Renal pelvis (tissue), 12 donors: ENCODE data around the gene RBM19. TPM values are rescaled to one million over a fixed set of nuclear protein-coding genes. Genes with fewer than 3 reads are reported as not detected.
"Not testable (repeated sequence)": the region's sequence is repeated elsewhere in the genome, so short reads cannot be mapped to it uniquely, and the experiment has no call there.

ENCODE experiments used
- DNase-seq: peaks from one replicate; pipeline ENCODE4 v3.0.0-alpha.2; 2013
- long read RNA-seq, 16 experiments: transcript quantifications; one replicate each; lab custom pipeline, GENCODE V29; 2026
- polyA plus RNA-seq, 3 donors: library from polyadenylated mRNA; unstranded; fragments of 120-200 nt; gene quantifications; one replicate each; pipeline ENCODE4 v1.2.1, GENCODE V29; 2013; ENCODE audit not compliant: insufficient read length in 3 of 3

Gene RBM19, protein sequence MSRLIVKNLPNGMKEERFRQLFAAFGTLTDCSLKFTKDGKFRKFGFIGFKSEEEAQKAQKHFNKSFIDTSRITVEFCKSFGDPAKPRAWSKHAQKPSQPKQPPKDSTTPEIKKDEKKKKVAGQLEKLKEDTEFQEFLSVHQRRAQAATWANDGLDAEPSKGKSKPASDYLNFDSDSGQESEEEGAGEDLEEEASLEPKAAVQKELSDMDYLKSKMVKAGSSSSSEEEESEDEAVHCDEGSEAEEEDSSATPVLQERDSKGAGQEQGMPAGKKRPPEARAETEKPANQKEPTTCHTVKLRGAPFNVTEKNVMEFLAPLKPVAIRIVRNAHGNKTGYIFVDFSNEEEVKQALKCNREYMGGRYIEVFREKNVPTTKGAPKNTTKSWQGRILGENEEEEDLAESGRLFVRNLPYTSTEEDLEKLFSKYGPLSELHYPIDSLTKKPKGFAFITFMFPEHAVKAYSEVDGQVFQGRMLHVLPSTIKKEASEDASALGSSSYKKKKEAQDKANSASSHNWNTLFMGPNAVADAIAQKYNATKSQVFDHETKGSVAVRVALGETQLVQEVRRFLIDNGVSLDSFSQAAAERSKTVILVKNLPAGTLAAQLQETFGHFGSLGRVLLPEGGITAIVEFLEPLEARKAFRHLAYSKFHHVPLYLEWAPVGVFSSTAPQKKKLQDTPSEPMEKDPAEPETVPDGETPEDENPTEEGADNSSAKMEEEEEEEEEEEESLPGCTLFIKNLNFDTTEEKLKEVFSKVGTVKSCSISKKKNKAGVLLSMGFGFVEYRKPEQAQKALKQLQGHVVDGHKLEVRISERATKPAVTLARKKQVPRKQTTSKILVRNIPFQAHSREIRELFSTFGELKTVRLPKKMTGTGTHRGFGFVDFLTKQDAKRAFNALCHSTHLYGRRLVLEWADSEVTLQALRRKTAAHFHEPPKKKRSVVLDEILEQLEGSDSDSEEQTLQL
- 10 to 100 TPM; 27.8 to 46.9 (median 40.8) TPM for polyA plus RNA-seq
- long read RNA-seq, donor 1, partial matches to known transcripts = 6 of 6 reads
- long read RNA-seq, donor 1, other reads (novel, unspliced or antisense) = 0 of 6 reads
- long read RNA-seq, donor 2, partial matches to known transcripts = 0 of 1 reads
- long read RNA-seq, donor 2, other reads (novel, unspliced or antisense) = 0 of 1 reads
- long read RNA-seq, donor 3, full-length matches to known transcripts = 1 of 1 reads
- long read RNA-seq, donor 3, partial matches to known transcripts = 0 of 1 reads
- long read RNA-seq, donor 3, other reads (novel, unspliced or antisense) = 0 of 1 reads
- long read RNA-seq, donor 4, full-length matches to known transcripts = 4 of 4 reads
- long read RNA-seq, donor 4, partial matches to known transcripts = 0 of 4 reads
- long read RNA-seq, donor 4, other reads (novel, unspliced or antisense) = 0 of 4 reads
- long read RNA-seq, donor 5 = 0 reads
- long read RNA-seq, donor 6, full-length matches to known transcripts = 3 of 11 reads
- long read RNA-seq, donor 6, partial matches to known transcripts = 0 of 11 reads
- long read RNA-seq, donor 6, other reads (novel, unspliced or antisense) = 8 of 11 reads
- long read RNA-seq, donor 7, full-length matches to known transcripts = 2 of 2 reads
- long read RNA-seq, donor 7, partial matches to known transcripts = 0 of 2 reads
- long read RNA-seq, donor 7, other reads (novel, unspliced or antisense) = 0 of 2 reads
- long read RNA-seq, donor 8 = 0 reads
- long read RNA-seq, donor 9, partial matches to known transcripts = 0 of 3 reads
- long read RNA-seq, donor 9, other reads (novel, unspliced or antisense) = 0 of 3 reads
- long read RNA-seq, donor 10, partial matches to known transcripts = 14 of 15 reads
- long read RNA-seq, donor 10, other reads (novel, unspliced or antisense) = 0 of 15 reads
- long read RNA-seq, donor 11, full-length matches to known transcripts = 1 of 9 reads
- long read RNA-seq, donor 11, partial matches to known transcripts = 8 of 9 reads
- long read RNA-seq, donor 11, other reads (novel, unspliced or antisense) = 0 of 9 reads
- long read RNA-seq, donor 12, full-length matches to known transcripts = 6 of 12 reads
- long read RNA-seq, donor 12, partial matches to known transcripts = 6 of 12 reads
- long read RNA-seq, donor 12, other reads (novel, unspliced or antisense) = 0 of 12 reads
- long read RNA-seq, donor 13 = 0 reads
- long read RNA-seq, donor 14 = 0 reads
- long read RNA-seq, donor 15, full-length matches to known transcripts = 3 of 3 reads
- long read RNA-seq, donor 15, partial matches to known transcripts = 0 of 3 reads
- long read RNA-seq, donor 15, other reads (novel, unspliced or antisense) = 0 of 3 reads
- long read RNA-seq, donor 16, partial matches to known transcripts = 6 of 6 reads
- long read RNA-seq, donor 16, other reads (novel, unspliced or antisense) = 0 of 6 reads

DNA sequence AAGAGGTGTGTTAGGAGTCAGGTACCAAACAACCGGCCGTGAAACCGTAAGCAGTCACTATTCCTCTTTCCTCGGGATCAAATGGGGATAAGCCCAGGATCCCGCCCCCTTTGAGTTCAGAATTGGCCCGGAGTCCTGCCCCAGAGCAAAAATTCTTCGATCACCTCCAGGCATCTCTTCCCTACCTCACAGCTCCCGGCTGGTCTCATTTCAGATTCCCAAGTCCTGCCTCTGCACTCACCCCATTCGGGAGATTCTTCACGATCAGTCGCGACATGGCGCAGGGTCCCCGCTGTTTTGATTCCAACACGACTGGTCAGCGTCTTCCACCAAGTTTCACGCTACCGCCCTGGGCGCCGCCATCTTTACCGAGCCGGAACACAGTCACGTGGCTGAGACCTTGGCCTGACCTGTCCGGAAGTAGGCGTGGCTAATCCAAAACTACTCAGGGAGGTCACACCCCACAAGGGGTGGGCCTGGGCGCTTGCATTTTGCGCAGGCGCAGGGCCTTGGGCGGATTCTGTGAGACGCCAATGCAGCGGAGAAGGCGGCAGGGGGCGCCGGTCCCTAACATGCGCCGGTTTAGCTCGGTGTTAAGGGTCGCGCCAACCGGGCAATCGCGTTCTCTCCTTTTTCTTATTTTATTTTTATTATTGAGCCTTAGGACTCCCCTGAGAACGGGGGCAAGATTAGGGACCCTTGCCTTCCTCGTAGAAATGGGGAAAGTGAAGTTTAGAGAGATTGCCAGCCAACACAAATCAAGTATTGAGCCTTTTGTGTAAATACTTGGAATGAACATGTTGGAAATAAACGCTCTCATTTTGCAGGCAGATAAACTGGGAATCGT is at the start of gene RBM19:
Gene RBM19 (minus strand): TSS at position 375 of the 847 bp plus-strand sequence. CDS start 98 bp downstream, at position 277.
- peak; percentile 98 for DNase-seq

DNA sequence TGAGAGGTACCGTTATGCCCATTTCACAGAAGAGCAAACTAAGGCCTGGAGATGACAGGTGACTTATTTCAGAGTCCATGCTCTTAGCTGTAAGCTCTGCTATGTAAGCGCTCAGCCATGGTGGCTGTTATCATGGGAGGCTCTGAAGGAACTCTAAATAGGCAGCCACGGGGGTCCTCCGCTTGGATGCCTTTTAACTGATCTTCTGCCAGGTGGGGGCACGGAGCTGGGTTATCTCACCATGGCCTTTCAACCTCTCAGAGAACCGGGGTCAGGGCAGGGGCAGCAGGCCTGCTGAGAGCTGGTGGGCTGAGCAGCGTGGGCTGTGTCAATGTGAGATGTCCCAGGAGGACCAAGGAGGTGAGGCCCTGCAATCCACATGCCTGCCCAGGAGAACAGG is 49.7 kb upstream of the RBM19 start:
- DNase-seq = no peak

DNA sequence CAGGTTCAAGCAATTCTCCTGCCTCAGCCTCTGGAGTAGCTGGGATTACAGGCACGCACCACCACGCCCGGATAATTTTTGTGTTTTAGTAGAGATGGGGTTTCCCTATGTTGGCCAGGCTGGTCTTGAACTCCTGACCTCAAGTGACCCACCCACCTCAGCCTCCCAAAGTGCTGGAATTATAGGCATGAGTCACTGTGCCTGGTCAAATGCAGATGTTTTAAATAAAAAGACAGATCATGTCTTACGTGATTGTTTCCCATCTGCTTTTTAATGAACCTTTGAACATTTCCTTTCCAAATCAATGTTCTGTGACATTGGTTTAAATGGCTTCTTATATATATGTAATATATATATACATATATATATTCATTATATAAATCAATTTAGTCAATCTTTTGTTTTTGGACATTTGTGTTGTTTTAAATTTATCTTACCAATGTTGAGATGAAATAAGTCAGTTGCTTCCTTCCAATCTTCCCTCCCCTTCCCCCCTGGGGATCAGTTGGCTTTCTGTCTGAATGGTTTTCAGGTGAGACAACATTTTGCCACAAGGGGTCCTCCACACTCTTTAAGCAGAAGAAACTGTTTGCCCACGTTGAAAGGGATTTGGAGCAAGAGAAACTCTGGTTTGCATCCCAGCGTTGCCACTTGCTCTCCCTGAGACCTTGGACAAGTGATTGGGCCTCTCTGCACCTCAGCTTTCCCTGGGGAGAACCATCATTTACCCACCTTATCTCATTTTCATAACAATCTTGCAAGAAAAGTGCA is 47.6 kb upstream of the RBM19 start:
- DNase-seq = no peak

DNA sequence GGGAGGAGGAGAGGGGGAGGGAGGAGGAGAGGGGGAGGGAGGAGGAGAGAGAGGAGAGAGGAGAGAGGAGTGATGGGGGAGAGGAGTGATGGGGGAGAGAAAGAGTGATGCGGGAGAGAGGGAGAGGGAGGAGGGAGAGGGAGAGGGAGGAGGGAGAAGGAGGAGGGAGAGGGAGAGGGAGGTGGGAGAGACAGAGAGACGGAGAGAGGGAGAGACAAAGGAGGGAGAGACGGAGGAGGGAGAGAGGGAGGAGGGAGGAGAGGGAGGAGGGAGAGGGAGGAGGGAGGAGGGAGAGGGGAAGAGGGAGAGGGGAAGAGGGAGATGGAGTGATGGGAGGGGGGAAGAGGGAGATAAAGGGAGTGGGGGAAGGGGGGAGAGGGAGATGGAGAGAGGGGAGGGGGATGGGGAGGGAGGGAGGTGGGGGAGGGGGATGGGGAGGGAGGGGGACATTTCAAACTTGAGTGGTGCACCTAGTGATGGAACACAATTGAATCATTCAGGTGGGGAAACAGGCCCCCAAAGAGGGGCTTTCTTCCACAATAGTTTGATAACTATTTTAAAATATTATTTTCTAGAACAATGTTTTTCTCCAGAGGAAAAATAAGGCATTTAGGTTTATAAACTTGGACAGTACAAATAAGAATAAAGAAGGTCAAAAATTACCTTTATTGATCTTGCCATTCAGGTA is 46.8 kb upstream of the RBM19 start:
- DNase-seq = no peak

DNA sequence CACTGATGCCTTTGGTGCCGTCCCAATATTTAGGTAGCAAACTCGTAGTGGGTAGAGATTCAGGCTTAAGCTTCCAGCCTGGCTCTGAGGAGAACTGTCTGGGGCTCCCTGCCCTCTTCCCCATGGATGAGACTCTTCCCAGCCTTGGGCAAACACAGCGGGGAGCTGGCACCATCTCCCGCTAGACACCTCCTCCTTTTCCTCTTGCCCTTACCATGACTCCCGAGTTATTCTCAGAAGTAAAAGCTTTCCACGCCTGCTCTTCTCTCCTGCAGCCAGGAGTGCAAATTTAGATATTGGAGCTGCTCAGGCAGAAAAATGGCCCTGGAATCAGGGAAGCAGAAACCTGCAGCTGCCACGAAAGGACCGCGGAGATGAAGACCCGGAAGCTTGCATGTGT is 45.6 kb upstream of the RBM19 start:
- DNase-seq = no peak

DNA sequence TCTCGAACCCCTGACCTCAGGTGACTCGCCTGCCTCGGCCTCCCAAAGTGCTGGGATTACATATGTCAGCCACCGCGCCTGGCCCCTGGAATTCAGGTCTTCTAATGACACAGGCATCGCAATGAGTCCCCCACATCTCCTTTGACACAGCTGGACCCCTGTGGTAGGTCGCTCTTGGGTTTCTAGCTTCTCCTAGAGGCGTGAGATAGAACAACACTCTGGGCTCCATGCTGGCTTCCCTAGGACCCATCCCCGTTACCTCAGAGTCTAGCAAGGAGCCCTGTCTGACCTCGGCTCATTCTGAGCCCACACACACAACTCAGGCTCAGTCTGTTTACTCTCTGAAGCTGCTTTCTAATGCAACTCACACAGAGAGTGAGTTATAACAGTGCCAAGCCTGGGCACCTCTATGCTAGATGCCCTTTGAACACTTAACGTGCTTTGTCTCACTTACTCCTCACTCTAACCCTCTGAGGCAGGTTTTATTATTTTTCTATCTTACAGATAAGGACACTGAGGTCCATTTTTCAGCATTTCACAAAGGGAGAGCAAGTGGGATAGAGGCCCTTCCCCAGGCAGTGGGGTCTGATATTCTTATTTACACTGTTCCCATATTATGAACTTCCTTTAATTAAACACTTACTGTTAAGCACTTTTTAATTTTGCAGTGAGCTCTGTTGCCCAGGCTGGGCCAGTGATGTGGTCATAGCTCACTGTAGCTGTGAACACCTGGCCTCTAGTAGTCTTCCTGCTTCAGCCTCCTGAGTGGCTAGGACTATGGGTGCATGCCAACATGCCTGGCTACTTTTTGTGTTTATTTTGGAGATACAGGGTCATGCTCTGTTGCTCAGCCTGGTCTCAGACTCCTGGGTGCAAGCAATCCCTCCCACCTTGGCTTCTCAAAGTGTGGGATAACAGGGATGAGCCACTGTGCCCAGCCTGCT is 40.6 kb upstream of the RBM19 start:
- DNase-seq = no peak

DNA sequence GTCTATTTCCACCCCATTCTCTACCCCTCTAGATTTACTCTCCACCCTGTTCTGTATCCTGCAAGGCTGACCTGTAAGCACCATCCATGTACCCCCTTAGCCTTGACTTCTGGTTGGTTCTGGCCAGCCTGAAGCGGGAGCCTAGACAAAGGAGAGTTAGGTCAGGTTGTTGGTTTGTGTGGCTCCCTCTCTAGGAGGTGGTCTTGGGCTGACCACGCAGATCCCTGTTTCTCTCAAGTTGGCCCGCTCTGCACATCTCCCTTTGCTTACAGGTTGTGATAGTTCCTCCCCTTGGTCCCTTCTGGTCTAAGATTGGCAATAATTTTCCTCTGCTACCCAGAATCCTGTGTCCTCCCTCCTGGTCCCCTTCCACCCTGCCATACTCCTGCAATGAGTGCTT is 38.3 kb upstream of the RBM19 start:
- DNase-seq = no peak

DNA sequence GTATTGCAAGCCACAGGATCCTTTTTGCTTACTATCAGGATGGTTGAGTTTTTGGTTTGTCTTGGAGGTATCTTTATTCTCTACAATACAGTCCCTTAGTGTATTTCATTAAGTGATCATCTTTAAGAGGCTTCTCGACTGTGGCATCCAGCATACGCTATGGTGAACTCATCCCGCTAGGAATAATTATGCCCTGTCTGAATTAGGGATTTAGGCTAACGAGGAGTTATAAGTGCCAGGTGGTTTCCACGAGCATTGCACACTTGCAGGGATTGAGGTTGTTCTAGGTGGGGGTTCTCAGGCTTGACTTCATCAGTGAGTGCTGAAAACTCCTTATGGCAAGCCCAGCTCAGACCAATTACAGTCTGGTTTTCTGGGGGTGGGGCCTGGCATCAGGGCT is 37.2 kb upstream of the RBM19 start:
- no peak for DNase-seq

DNA sequence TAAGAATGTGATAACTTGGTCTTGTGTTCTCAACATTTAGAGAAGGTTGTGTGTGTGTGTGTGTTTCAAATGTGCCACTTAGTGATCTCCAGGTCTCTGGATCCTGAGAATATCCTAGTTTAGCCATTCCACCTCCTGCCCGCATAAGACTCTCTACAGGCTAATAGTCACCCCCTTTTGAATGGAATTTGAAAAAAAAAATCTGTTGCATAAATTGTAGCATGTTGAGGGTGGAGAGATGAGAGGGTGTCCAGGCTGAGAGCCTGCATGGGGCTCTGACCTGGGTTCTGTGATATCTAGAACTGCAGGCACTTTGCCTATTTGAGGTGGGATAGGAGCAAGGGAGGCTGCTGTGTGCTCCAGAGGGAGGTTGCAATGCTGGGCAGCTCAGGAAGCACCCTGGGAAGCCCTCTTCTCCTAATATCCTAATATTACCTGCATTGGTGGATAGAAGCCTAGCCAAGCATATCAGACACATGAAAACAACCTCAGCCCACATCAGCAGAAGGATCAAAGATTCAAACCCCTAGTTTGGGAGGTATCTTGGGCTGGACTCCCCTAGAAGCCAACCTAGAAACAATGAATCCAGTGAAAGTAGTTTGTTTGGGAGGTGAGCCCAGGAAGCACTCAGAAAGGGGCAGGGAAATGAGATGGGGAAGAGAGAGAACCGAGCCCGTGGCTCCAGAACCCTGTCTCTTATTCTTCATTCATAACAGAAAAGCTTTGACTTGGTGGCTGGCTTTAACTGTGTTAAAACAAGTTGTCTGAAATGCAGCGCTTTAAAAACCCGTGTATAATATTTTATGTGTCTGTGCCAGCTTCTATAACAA is 35.6 kb upstream of the RBM19 start:
- DNase-seq = no peak

DNA sequence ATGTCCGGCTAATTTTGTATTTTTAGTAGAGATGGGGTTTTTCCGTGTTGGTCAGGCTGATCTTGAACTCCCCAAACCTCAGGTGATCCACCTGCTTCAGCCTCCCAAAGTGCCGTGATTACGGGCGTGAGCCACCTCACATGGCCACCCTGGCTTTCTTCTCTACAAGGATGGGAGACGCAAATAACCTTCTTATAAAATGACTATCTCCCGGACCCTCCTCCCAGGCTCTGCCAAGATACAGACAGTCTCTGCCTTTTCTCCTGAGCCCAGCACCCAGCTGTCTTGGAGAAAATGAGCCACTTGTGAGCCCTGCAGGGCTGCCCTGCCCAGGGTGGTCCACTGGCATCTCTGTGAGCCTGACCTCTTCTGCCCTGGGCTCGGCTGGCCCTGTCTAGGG is 34.7 kb upstream of the RBM19 start:
- DNase-seq = no peak

DNA sequence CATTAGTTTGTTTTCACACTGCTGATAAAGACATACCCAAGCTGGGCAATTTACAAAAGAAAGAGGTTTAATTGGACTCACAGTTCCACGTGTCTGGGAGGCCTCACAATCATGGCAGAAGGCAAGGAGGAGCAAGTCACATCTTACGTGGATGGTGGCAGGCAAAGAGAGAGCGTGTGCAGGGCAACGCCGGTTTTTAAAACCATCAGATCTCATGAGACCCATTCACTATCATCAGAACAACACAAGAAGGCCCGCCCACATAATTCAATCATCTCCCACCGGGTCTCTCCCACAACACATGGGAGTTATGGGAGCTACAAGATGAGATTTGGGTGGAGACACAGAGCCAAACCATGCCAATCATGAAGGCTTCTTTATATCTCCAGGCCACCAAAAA is 34.1 kb upstream of the RBM19 start:
- DNase-seq = not testable (repeated sequence)

DNA sequence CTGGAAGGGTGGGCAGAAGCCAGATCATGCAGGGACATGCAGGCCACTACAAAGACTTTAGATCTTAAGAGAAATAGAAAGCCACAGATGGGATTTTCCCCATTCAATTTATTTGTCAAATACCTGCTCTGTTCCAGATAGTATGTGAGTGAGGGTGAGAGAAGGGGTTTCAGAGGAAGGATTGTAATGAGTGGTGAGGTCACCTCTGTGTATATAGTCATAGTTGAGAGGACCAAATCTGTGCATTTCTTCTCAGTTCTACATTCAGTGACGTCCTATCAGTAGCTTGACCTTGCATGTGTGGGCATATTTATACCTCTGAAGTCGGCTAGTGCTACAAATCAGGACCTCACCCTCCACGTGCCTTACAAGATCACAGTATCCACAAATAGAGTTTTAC is 31.2 kb upstream of the RBM19 start:
- no peak for DNase-seq

DNA sequence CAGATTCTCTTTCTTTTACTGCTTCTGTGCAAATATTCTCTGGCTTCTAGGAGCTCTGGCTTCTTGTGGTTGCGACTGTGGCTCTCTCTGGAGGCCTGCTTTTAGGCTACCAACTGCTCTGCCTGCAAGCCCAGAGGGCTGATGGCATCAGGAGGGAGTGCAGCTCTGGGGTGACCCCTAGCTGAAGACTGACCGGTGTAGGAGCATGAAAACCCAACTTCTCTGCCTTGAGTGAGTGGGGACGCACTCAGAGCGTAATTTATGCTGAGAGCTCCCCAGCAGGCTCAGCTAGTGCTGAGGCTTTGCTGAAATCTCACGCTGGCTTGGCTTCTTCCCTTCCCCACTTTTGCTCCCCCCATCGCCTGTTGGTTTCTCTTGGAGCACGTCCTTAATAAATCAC is 29.9 kb upstream of the RBM19 start:
- no peak for DNase-seq

DNA sequence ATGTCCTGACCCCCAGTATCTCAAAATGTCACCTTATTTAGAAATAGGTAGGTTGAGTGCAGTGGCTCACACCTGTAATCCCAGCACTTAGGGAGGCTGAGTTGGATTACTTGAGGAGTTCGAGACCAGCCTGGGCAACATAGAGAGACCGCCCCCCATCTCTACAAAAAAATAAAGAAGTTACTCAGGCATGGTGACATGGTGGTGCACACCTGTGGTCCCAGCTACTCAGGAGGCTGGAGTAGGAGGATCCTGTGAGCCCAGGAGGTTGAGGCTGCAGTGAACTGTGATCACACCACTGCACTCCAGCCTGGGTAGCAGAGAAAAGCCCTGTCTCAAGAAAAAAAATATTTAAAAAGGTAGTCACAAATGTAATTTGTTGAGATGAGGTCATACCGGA is 27.9 kb upstream of the RBM19 start:
- DNase-seq = no peak

DNA sequence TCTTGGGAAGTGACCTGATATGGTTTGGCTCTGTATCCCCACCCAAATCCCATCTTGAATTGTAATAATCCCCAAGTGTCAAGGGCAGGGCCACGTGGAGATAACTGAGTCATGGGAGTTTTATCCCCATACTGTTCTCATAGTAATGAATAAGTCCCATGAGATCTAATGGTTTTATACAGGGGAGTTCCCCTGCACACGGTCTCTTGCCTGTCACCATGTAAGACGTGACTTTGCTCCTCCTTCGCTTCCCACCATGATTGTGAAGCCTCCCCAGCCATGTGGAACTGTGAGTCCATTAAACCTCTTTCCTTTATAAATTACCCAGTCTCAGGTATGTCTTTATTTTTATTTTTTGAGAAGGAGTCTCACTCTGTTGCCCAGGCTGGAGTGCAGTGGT is 26.6 kb upstream of the RBM19 start:
- DNase-seq = not testable (repeated sequence)
